ENCODE results near the gene TTBK2. TPM values are rescaled to one million over a fixed set of nuclear protein-coding genes. Genes with fewer than 3 reads are reported as not detected.

TTBK2 gene
- total RNA-seq, 2 experiments from 2014 or later, result 14.2 to 20.8 TPM

- Histone ChIP-seq H3K9me2 (ENCODE audit: insufficient read depth, low read length) (no peaks in the 10 kb centered on the region), H3K36me3 (ENCODE audit: insufficient read depth, low read length) (no peaks in the 10 kb centered on the region), H3K4me1 (ENCODE audit: insufficient read depth, low read length, poor library complexity, severe bottlenecking) (no peaks in the 10 kb centered on the region), H3K79me2 (ENCODE audit: insufficient read depth, low read depth, low read length) (no peaks in the 10 kb centered on the region), H3K4me2 (ENCODE audit: low read length) (no peak overlapping the region), H3K27ac (ENCODE audit: low read depth, low read length, poor library complexity, severe bottlenecking) (no peak overlapping the region), H3K9me3 (ENCODE audit: low read length) (no peaks in the 10 kb centered on the region), H3K4me3 (ENCODE audit: low read depth, low read length, poor library complexity, severe bottlenecking) (no peak overlapping the region), H4K20me1 (ENCODE audit: insufficient read depth, low read length) (no peaks in the 10 kb centered on the region), H2AFZ (ENCODE audit: low read length) (no peak overlapping the region)
- intact Hi-C loops (cut with micrococcal nuclease; ENCODE audit: unreplicated experiment), result no loop called here
- no peak for DNase-seq (ENCODE audit: low spot score)
- ChIA-PET POLR2A (no interaction called here), CTCF (ENCODE audit: unreplicated experiment) (no interaction called here)
- no TSS peak for BruUV-seq (replicated peaks)
- TF ChIP-seq EZH2phosphoT487 (IDR thresholded peaks at IDR 0.05; ENCODE audit: borderline replicate concordance, low read depth, low read length), result no peak
- TF ChIP-seq, protein P1, sequence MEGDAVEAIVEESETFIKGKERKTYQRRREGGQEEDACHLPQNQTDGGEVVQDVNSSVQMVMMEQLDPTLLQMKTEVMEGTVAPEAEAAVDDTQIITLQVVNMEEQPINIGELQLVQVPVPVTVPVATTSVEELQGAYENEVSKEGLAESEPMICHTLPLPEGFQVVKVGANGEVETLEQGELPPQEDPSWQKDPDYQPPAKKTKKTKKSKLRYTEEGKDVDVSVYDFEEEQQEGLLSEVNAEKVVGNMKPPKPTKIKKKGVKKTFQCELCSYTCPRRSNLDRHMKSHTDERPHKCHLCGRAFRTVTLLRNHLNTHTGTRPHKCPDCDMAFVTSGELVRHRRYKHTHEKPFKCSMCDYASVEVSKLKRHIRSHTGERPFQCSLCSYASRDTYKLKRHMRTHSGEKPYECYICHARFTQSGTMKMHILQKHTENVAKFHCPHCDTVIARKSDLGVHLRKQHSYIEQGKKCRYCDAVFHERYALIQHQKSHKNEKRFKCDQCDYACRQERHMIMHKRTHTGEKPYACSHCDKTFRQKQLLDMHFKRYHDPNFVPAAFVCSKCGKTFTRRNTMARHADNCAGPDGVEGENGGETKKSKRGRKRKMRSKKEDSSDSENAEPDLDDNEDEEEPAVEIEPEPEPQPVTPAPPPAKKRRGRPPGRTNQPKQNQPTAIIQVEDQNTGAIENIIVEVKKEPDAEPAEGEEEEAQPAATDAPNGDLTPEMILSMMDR (conservative IDR thresholded peaks at IDR 0.05; ENCODE audit: low read length), result no peak
Measured at GRCh38 chr15:42931702-42932486, 11.3 kb upstream of the TTBK2 start.

GRCh38 chr15:42929306-42929848 lies 8.8 kb upstream of the TTBK2 start:
- ChIA-PET CTCF (ENCODE audit: unreplicated experiment) (no interaction called here), POLR2A (no interaction called here)
- Histone ChIP-seq H3K36me3 (ENCODE audit: insufficient read depth, low read length) (no peaks in the 10 kb centered on the region), H3K9me3 (ENCODE audit: low read length) (no peaks in the 10 kb centered on the region), H2AFZ (ENCODE audit: low read length) (no peak overlapping the region), H3K79me2 (ENCODE audit: insufficient read depth, low read depth, low read length) (no peaks in the 10 kb centered on the region), H3K4me1 (ENCODE audit: insufficient read depth, low read length, poor library complexity, severe bottlenecking) (no peaks in the 10 kb centered on the region), H3K4me2 (ENCODE audit: low read length) (no peak overlapping the region), H3K4me3 (ENCODE audit: low read depth, low read length, poor library complexity, severe bottlenecking) (no peak overlapping the region), H3K27ac (ENCODE audit: low read depth, low read length, poor library complexity, severe bottlenecking) (no peak overlapping the region), H4K20me1 (ENCODE audit: insufficient read depth, low read length) (no peaks in the 10 kb centered on the region), H3K9me2 (ENCODE audit: insufficient read depth, low read length) (no peaks in the 10 kb centered on the region)
- BruUV-seq (replicated peaks), result no TSS peak
- TF ChIP-seq EZH2phosphoT487 (IDR thresholded peaks at IDR 0.05; ENCODE audit: borderline replicate concordance, low read depth, low read length), result no peak
- TF ChIP-seq, protein P1 (conservative IDR thresholded peaks at IDR 0.05; ENCODE audit: low read length), result no peak
- intact Hi-C loops (cut with micrococcal nuclease; ENCODE audit: unreplicated experiment), result loop anchor here (5.0 to 10.0 kb wide), 2 partner anchors 132 to 195 kb away; partner anchors contain the start of gene CDAN1
- no peak for DNase-seq (ENCODE audit: low spot score)

DNA sequence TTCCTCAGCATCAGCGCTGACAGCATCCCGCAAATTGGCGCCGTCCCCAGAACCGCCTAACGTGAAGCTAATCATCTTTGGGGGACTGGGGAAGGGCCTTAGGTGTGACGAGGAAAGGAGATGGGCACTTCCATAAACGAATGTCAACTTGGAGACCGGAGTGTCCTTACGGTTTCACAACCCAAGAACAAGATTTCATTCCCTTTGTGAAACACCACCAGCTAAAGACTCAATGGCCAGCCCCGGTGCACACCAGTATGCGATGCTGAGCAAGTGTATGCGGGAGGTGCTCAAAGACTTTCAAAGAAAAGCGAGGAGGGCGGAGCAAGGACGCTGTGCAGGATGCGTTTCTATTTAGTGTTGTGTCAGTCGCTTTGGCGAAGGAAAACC lies 759 bp upstream of the TTBK2 start:
- 0 out of 2 replicates have a peak, but pooled peaks cover 3% of the 10 kb centered on the region for H4K20me1 ChIP-seq (ENCODE audit: insufficient read depth, low read length)
- H3K9me3 ChIP-seq (ENCODE audit: low read length), result peaks cover 2% of the 10 kb centered on the region; the same call in 1 of the 2 replicates
- peaks cover 2% of the 10 kb centered on the region; the same call in 1 of the 2 replicates for H3K36me3 ChIP-seq (ENCODE audit: insufficient read depth, low read length)
- H3K9me2 ChIP-seq (ENCODE audit: insufficient read depth, low read length), result no peaks in the 10 kb centered on the region
- no peak for TF ChIP-seq EZH2phosphoT487 (IDR thresholded peaks at IDR 0.05; ENCODE audit: borderline replicate concordance, low read depth, low read length)
- TF ChIP-seq, protein P1 (conservative IDR thresholded peaks at IDR 0.05; ENCODE audit: low read length), result no peak
- peak; percentile 40 for DNase-seq (ENCODE audit: low spot score)
- no TSS peak for BruUV-seq (replicated peaks)
- H3K4me1 ChIP-seq (ENCODE audit: insufficient read depth, low read length, poor library complexity, severe bottlenecking), result peaks cover 26% of the 10 kb centered on the region
- POLR2A ChIA-PET, result interaction anchor here (0.6 to 1.3 kb wide), 2 partner anchors 142 to 215 kb away, joined by 3 to 4 read pairs; no protein-coding TSS in a partner anchor
- peak overlapping the region; percentile 100 for H2AFZ ChIP-seq (ENCODE audit: low read length)
- CTCF ChIA-PET (ENCODE audit: unreplicated experiment), result no interaction called here
- H3K4me2 ChIP-seq (ENCODE audit: low read length), result peak overlapping the region; percentile 93
- intact Hi-C loops (cut with micrococcal nuclease; ENCODE audit: unreplicated experiment), result loop anchor here (10.0 kb wide), 1 partner anchor 187 kb away; the partner anchor contains the start of gene CDAN1
- no peak overlapping the region for H3K27ac ChIP-seq (ENCODE audit: low read depth, low read length, poor library complexity, severe bottlenecking)
- H3K4me3 ChIP-seq (ENCODE audit: low read depth, low read length, poor library complexity, severe bottlenecking), result peak overlapping the region; percentile 74
- H3K79me2 ChIP-seq (ENCODE audit: insufficient read depth, low read depth, low read length), result peaks cover 40% of the 10 kb centered on the region

All from OCI-LY7 (cell line).